A549 (cell line): ENCODE data around the gene CERS3.

Experiments used
- BHLHE40 ChIP-seq: IDR thresholded peaks from 2 replicates; pipeline ENCODE4 v1.6.1; 2012; ENCODE audit warnings: low read depth, low read length, inconsistent platforms
- CEBPB ChIP-seq, 2 experiments: fragments of >200 bp in 1 of 2; sonication (Bioruptor Twin) in 1 of 2; formaldehyde crosslinking in 1 of 2; IDR thresholded peaks; 2 replicates each; pipeline ENCODE4 v1.6.1; 2012 to 2016
- CTCF ChIP-seq: fragments of >200 bp; sonication (Bioruptor Twin); formaldehyde crosslinking; IDR thresholded peaks from 3 replicates; pipeline ENCODE4 v1.5.1; 2016
- ESRRA ChIP-seq: fragments of 150-350 bp; IDR thresholded peaks from 2 replicates; pipeline ENCODE4 v1.6.1; 2014; ENCODE audit warnings: mild to moderate bottlenecking, low read length, borderline replicate concordance
- HMGXB4 ChIP-seq: fragments of 250-450 bp; sonication (Bioruptor Pico); IDR thresholded peaks from 2 replicates; pipeline ENCODE4 v1.5.0; 2021; ENCODE audit warnings: mild to moderate bottlenecking, moderate library complexity, borderline replicate concordance
- HOXB13 ChIP-seq: fragments of 250-450 bp; sonication (Bioruptor Pico); IDR thresholded peaks from 2 replicates; pipeline ENCODE4 v1.5.0; 2020; ENCODE audit warnings: low read depth, mild to moderate bottlenecking, moderate library complexity
- MYC ChIP-seq: IDR thresholded peaks from 2 replicates; pipeline ENCODE4 v1.6.1; 2012; ENCODE audit warnings: mild to moderate bottlenecking, inconsistent platforms, low read length, improper control_type of control experiment, borderline replicate concordance
- PBX3 ChIP-seq: IDR thresholded peaks from 2 replicates; pipeline ENCODE4 v1.6.1; 2012
- POLR2A ChIP-seq: IDR thresholded peaks from 2 replicates; pipeline ENCODE4 v1.6.1; 2012; ENCODE audit warnings: mild to moderate bottlenecking, low read length
- RAD21 ChIP-seq, 2 experiments: fragments of >200 bp in 1 of 2; sonication (Bioruptor Twin) in 1 of 2; formaldehyde crosslinking in 1 of 2; IDR thresholded peaks in 1 of 2; conservative IDR thresholded peaks in 1 of 2; 2 replicates in 1 of 2; 3 replicates in 1 of 2; pipeline ENCODE4 v1.6.1; 2012 to 2018; ENCODE audit warnings: inconsistent platforms in 1 of 2
- RCOR1 ChIP-seq: fragments of 150-350 bp; IDR thresholded peaks from 2 replicates; pipeline ENCODE4 v1.6.1; 2014; ENCODE audit warnings: antibody characterized with exemption, low read length, low read depth
- ZFP36 ChIP-seq: fragments of 450-650 bp; IDR thresholded peaks from 2 replicates; pipeline ENCODE4 v1.6.1; 2014; ENCODE audit warnings: borderline replicate concordance; ENCODE audit not compliant: partially characterized antibody

- no peak for TF ChIP-seq CTCF
- TF ChIP-seq PBX3, result no peak
- TF ChIP-seq POLR2A, result no peak
- TF ChIP-seq HOXB13 (CRISPR knock-in tag), result no peak
- TF ChIP-seq ZFP36, result no peak
- no peak for TF ChIP-seq RCOR1
- TF ChIP-seq RAD21 (conservative IDR thresholded peaks at IDR 0.05 in 1 of 2, IDR thresholded peaks at IDR 0.05 in 1 of 2), result no peak
- TF ChIP-seq BHLHE40, result no peak
- TF ChIP-seq CEBPB (IDR thresholded peaks at IDR 0.05), result no peak
- TF ChIP-seq HMGXB4 (CRISPR knock-in tag), result no peak
- no peak for TF ChIP-seq MYC
- no peak for TF ChIP-seq ESRRA
Measured at GRCh38 chr15:100437261-100437660, 91.5 kb downstream of the CERS3 start.
